HepG2 (cell line): ENCODE results near the gene LRBA. TPM values are rescaled to one million over a fixed set of nuclear protein-coding genes. Genes with fewer than 3 reads are reported as not detected.

Experiments used
- ATAC-seq: fragments of 200-7000 bp; cut with Tn5 transposase; 3 replicates; pipeline ENCODE4 v1.9.1; 2020; ENCODE audit warnings: mild to moderate bottlenecking, moderate library complexity
- BruUV-seq: library from RNA; stranded (reverse); fragments of 400-500 nt; replicated peaks from 2 replicates; lab custom pipeline; 2021; lab: Mats Ljungman, UMichigan
- CTCF ChIA-PET: fragments of 300-600 bp; formaldehyde crosslinking; extraction: SDS; loops from one replicate; lab custom pipeline; 2021; ENCODE audit warnings: low total read pairs, inconsistent platforms, low intra/inter-chr PET ratio; lab: Yijun Ruan, JAX
- POLR2A ChIA-PET: fragments of 350-600 bp; sonication (Branson Sonifier 250); formaldehyde crosslinking; loops from one replicate; lab custom pipeline; 2020; ENCODE audit warnings: antibody characterized with exemption, inconsistent platforms; lab: Yijun Ruan, JAX
- DNase-seq: peaks from one replicate; pipeline ENCODE4 v3.0.0-alpha.2; 2015; ENCODE audit warnings: low spot score
- FAIRE-seq: peaks from 3 replicates; lab custom pipeline; 2011; peaks lifted over from hg19 to GRCh38; lab: Jason Lieb, UNC
- H2AFZ ChIP-seq: one replicate; pipeline ENCODE4 v1.6.1; 2011; ENCODE audit warnings: low read length, inconsistent platforms
- H3K27ac ChIP-seq: fragments of 300-600 bp; 3 replicates; pipeline ENCODE4 v1.8.0; 2011; ENCODE audit warnings: mixed run types, mild to moderate bottlenecking, mixed read lengths, low read length, inconsistent platforms; ENCODE audit not compliant: insufficient read depth; ENCODE audit errors: extremely low read length
- H3K27me3 ChIP-seq, 2 experiments: fragments of 200-600 bp in 1 of 2; 2 replicates in 1 of 2; 3 replicates in 1 of 2; pipeline versions ENCODE4 v1.6.0 to v1.8.0; 2011; ENCODE audit warnings: low read length in 2 of 2, mild to moderate bottlenecking in 2 of 2, moderate library complexity in 2 of 2, inconsistent platforms in 1 of 2; ENCODE audit not compliant: insufficient read depth in 2 of 2, control insufficient read depth in 1 of 2
- H3K36me3 ChIP-seq, 2 experiments: fragments of 200-600 bp in 1 of 2; replicated peaks in 1 of 2; 2 replicates in 1 of 2; 3 replicates in 1 of 2; pipeline versions ENCODE4 v1.5.1 to v1.8.0; 2011; ENCODE audit warnings: low read length in 2 of 2, inconsistent platforms in 1 of 2; ENCODE audit not compliant: insufficient read depth in 2 of 2, control insufficient read depth in 1 of 2
- H3K4me1 ChIP-seq: 2 replicates; pipeline ENCODE4 v1.5.1; 2012; ENCODE audit warnings: low read length, inconsistent platforms; ENCODE audit not compliant: insufficient read depth
- H3K4me2 ChIP-seq: 2 replicates; pipeline ENCODE4 v1.6.0; 2011; ENCODE audit warnings: low read depth, low read length, inconsistent platforms
- H3K4me3 ChIP-seq, 3 experiments: fragments of 200-600 bp in 1 of 3; sonication (generic), shearing (Covaris generic) in 1 of 3; replicated peaks in 1 of 3; 2 replicates each; pipeline ENCODE4 v1.5.1; 2011 to 2016; ENCODE audit warnings: low read length in 3 of 3, inconsistent platforms in 2 of 3, low read depth in 2 of 3, mild to moderate bottlenecking in 2 of 3, control low read depth in 1 of 3, mixed read lengths in 1 of 3; ENCODE audit not compliant: insufficient read depth in 1 of 3
- H3K79me2 ChIP-seq: one replicate; pipeline ENCODE4 v1.6.1; 2011; ENCODE audit warnings: low read length, inconsistent platforms; ENCODE audit not compliant: insufficient read depth
- H3K9ac ChIP-seq: 2 replicates; pipeline ENCODE4 v1.6.0; 2011; ENCODE audit warnings: mild to moderate bottlenecking, low read depth, low read length, inconsistent platforms; ENCODE audit not compliant: insufficient read depth
- H3K9me3 ChIP-seq: 2 replicates; pipeline ENCODE4 v1.5.1; 2012; ENCODE audit warnings: mild to moderate bottlenecking, low read length
- H4K20me1 ChIP-seq: 2 replicates; pipeline ENCODE4 v1.6.0; 2011; ENCODE audit warnings: inconsistent platforms, mild to moderate bottlenecking, low read length, moderate library complexity; ENCODE audit not compliant: insufficient read depth
- DR1 ChIP-seq: sonication (generic); formaldehyde crosslinking; IDR thresholded peaks from 2 replicates; pipeline ENCODE4 v1.8.0; 2021; ENCODE audit warnings: mild to moderate bottlenecking, missing genetic modification reagents, inconsistent platforms
- E2F1 ChIP-seq: sonication (generic); formaldehyde crosslinking; IDR thresholded peaks from 2 replicates; pipeline ENCODE4 v1.5.0; 2020; ENCODE audit warnings: missing genetic modification reagents
- HIC2 ChIP-seq: sonication (generic); formaldehyde crosslinking; IDR thresholded peaks from 2 replicates; pipeline ENCODE4 v1.9.0; 2022; ENCODE audit warnings: low read depth, missing genetic modification reagents
- YY1 ChIP-seq: IDR thresholded peaks from 2 replicates; pipeline ENCODE4 v1.6.1; 2011; ENCODE audit warnings: low read length, low read depth, moderate library complexity, mild to moderate bottlenecking; ENCODE audit not compliant: insufficient read depth, insufficient replicate concordance
- ZBTB3 ChIP-seq: sonication (generic); formaldehyde crosslinking; IDR thresholded peaks from 2 replicates; pipeline ENCODE4 v1.4.0; 2020; ENCODE audit warnings: low read depth, mild to moderate bottlenecking, moderate library complexity, missing genetic modification reagents, borderline replicate concordance
- ZC3H4 ChIP-seq: sonication (generic); formaldehyde crosslinking; IDR thresholded peaks from 2 replicates; pipeline ENCODE4 v1.4.0; 2020; ENCODE audit warnings: missing genetic modification reagents, borderline replicate concordance
- ZKSCAN1 ChIP-seq: fragments of 150-350 bp; IDR thresholded peaks from 2 replicates; pipeline ENCODE4 v1.6.1; 2014; ENCODE audit warnings: low read length
- ZNF256 ChIP-seq: sonication (generic); formaldehyde crosslinking; conservative IDR thresholded peaks from 2 replicates; pipeline ENCODE4 v1.4.0; 2020; ENCODE audit warnings: missing genetic modification reagents
- ZNF644 ChIP-seq: IDR thresholded peaks from 2 replicates; pipeline ENCODE4 v1.6.1; 2016; ENCODE audit warnings: low read depth
- WGBS: methylation state at CpG from one replicate; pipeline ENCODE4 v1.1.6; 2017; ENCODE audit warnings: low lambda C conversion rate; 5-methylcytosine and 5-hydroxymethylcytosine counted together
- in situ Hi-C: cut with HindIII; loops from 2 replicates; pipeline ENCODE4 v1.10.0; 2017; ENCODE audit warnings: low pct_unique_long_range_greater_than_20kb; ENCODE audit not compliant: extremely low pct_ligation_motif_present
- intact Hi-C: fragments of 100-400 bp; cut with micrococcal nuclease; formaldehyde crosslinking; loops from one replicate; pipeline ENCODE4 v1.10.0; 2022; ENCODE audit not compliant: unreplicated experiment
- polyA plus RNA-seq, 8 experiments: library from polyadenylated mRNA; depleted of rRNA in 3 of 8; stranded (reverse) in 7 of 8; unstranded in 1 of 8; fragments of >200 nt; fragmentation: Illumina TruSeq in 4 of 8; extraction: Trizol in 4 of 8; gene quantifications; 2 replicates each; pipeline versions ENCODE4 v1.2.1 to v1.2.3, GENCODE V29; 2011 to 2016; ENCODE audit warnings: low read depth in 4 of 8, missing spikeins in 1 of 8, mixed read lengths in 1 of 8; ENCODE audit not compliant: insufficient read depth in 1 of 8
- total RNA-seq, 5 experiments: library from RNA; depleted of rRNA; stranded (reverse); fragments of >200 nt; fragmentation: Illumina TruSeq; extraction: Trizol; gene quantifications; 2 replicates each; pipeline ENCODE4 v1.2.3, GENCODE V29; 2016; ENCODE audit warnings: low read depth in 1 of 5

LRBA gene
- total and polyA plus RNA-seq, 2 of the 13 experiments (the other 11 are each of a cell fraction or from before 2014, with no cell fraction given), result 21.0 to 37.2 TPM

- CTCF ChIA-PET, result no interaction called here
- FAIRE-seq, result no peak
- no peak overlapping the region for H3K4me2 ChIP-seq
- no peaks in the 10 kb centered on the region for H3K4me1 ChIP-seq
- intact Hi-C loops, result no loop called here
- no peak for DNase-seq
- H3K27ac ChIP-seq, result no peak overlapping the region
- TF ChIP-seq E2F1 (CRISPR knock-in tag) (no peak), DR1 (CRISPR knock-in tag) (no peak), ZC3H4 (no peak), YY1 (no peak), ZNF256 (CRISPR knock-in tag) (no peak)
- 88% methylated on average over 1 of the region's 1 CpG for WGBS
- H3K79me2 ChIP-seq, result no peaks in the 10 kb centered on the region
- no peak overlapping the region for H3K9ac ChIP-seq
- no peak overlapping the region for H3K4me3 ChIP-seq
- POLR2A ChIA-PET, result no interaction called here
- BruUV-seq, result no TSS peak
- H3K9me3 ChIP-seq, result no peaks in the 10 kb centered on the region
- no peak for ATAC-seq
- H2AFZ ChIP-seq, result no peak overlapping the region
- in situ Hi-C loops, result no loop called here
- H3K36me3 ChIP-seq, result 0 out of 5 replicates have a peak, but pooled peaks cover 0 to 4% of the 10 kb centered on the region in 2 experiments
- H4K20me1 ChIP-seq, result no peaks in the 10 kb centered on the region
- no peaks in the 10 kb centered on the region for H3K27me3 ChIP-seq
These were observed 537.2 kb downstream of the LRBA start for GRCh38 chr4:150477869-150478268.

GRCh38 chr4:150476776-150477175 lies 538.3 kb downstream of the LRBA start:
- no peak overlapping the region for H3K4me2 ChIP-seq
- ChIA-PET CTCF (no interaction called here), POLR2A (no interaction called here)
- no TSS peak for BruUV-seq
- H3K9me3 ChIP-seq, result no peaks in the 10 kb centered on the region
- FAIRE-seq (no peak), ATAC-seq (no peak), DNase-seq (no peak)
- TF ChIP-seq ZNF644 (CRISPR knock-in tag) (no peak), ZKSCAN1 (no peak), HIC2 (CRISPR knock-in tag) (no peak), ZBTB3 (CRISPR knock-in tag) (no peak)
- intact Hi-C loops, result no loop called here
- H3K4me1 ChIP-seq, result no peaks in the 10 kb centered on the region
- no peaks in the 10 kb centered on the region for H4K20me1 ChIP-seq
- H3K27me3 ChIP-seq, result no peaks in the 10 kb centered on the region
- H3K36me3 ChIP-seq, result 0 out of 5 replicates have a peak, but pooled peaks cover 0 to 4% of the 10 kb centered on the region in 2 experiments
- in situ Hi-C loops, result no loop called here
- no peak overlapping the region for H3K4me3 ChIP-seq
- H3K27ac ChIP-seq, result no peak overlapping the region
- no peaks in the 10 kb centered on the region for H3K79me2 ChIP-seq
- no peak overlapping the region for H3K9ac ChIP-seq
- H2AFZ ChIP-seq, result no peak overlapping the region
- 98% methylated on average over 2 of the region's 2 CpGs for WGBS
